ENCODE results near the gene ETNPPL.
A peak's percentile ranks its signal among the peaks of the same experiment; 100 is the strongest.

The ETNPPL gene

DNA sequence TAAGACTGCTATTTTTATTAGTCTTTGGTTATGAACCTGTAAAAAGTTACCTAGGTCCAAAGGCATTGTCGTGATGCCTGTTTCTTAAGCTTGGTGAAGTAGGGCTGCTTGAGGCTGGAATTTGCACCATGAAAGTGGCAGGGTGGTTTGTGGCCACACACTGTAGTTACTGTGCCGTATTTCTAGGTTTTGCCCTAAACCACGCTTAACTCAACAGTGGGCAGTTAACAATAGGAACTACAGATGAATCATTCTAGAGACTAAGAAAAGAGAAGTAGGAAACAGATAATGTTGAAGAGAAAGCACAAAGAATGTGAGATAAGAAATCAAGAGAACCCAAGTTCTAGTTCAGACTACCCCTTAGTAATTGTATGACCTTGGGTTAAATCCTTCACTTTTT is 11.5 kb downstream of the ETNPPL start:
- Histone ChIP-seq H3K79me2 (ENCODE audit: insufficient read depth, low read length) (no peaks in the 10 kb centered on the region), H3K9ac (ENCODE audit: low read depth, low read length) (no peak overlapping the region), H3K27me3 (ENCODE audit: insufficient read depth, low read length, poor library complexity) (no peaks in the 10 kb centered on the region), H3K4me1 (ENCODE audit: insufficient read depth, low read length) (peaks cover 5% of the 10 kb centered on the region), H3K4me3 (ENCODE audit: low read depth in 1 of 2, low read length in 2 of 2) (no peak overlapping the region), H3K36me3 (ENCODE audit: insufficient read depth, low read length) (no peaks in the 10 kb centered on the region), H3K4me2 (ENCODE audit: insufficient read depth, low read length) (no peak overlapping the region), H4K20me1 (ENCODE audit: insufficient read depth, low read length) (no peaks in the 10 kb centered on the region), H3K9me3 (ENCODE audit: insufficient read depth, low read length, severe bottlenecking) (no peaks in the 10 kb centered on the region), H2AFZ (ENCODE audit: low read depth, low read length) (no peak overlapping the region), H3K27ac (ENCODE audit: low read length) (no peak overlapping the region)
- DNase-seq = no peak
- TF ChIP-seq CTCF (IDR thresholded peaks at IDR 0.05; ENCODE audit: borderline replicate concordance, extremely low read depth, low read length, poor library complexity, severe bottlenecking) = no peak
- no peak for TF ChIP-seq EZH2 (IDR thresholded peaks at IDR 0.05; ENCODE audit: borderline replicate concordance, low read depth, low read length, severe bottlenecking)
- no peak; the same call in 2 of the 3 replicates for ATAC-seq (ENCODE audit: insufficient read depth, low read depth)

GRCh38 chr4:108749119-108749518 is 13.7 kb downstream of the ETNPPL start:
- no peak overlapping the region for H3K4me2 ChIP-seq (ENCODE audit: insufficient read depth, low read length)
- DNase-seq = no peak
- H4K20me1 ChIP-seq (ENCODE audit: insufficient read depth, low read length) = no peaks in the 10 kb centered on the region
- no peak overlapping the region for H3K27ac ChIP-seq (ENCODE audit: low read length)
- no peak overlapping the region for H3K4me3 ChIP-seq (ENCODE audit: low read depth in 1 of 2, low read length in 2 of 2)
- H3K79me2 ChIP-seq (ENCODE audit: insufficient read depth, low read length) = no peaks in the 10 kb centered on the region
- no peaks in the 10 kb centered on the region for H3K27me3 ChIP-seq (ENCODE audit: insufficient read depth, low read length, poor library complexity)
- no peak overlapping the region for H3K9ac ChIP-seq (ENCODE audit: low read depth, low read length)
- no peaks in the 10 kb centered on the region for H3K9me3 ChIP-seq (ENCODE audit: insufficient read depth, low read length, severe bottlenecking)
- no peak overlapping the region for H2AFZ ChIP-seq (ENCODE audit: low read depth, low read length)
- H3K36me3 ChIP-seq (ENCODE audit: insufficient read depth, low read length) = no peaks in the 10 kb centered on the region
- TF ChIP-seq EZH2 (IDR thresholded peaks at IDR 0.05; ENCODE audit: borderline replicate concordance, low read depth, low read length, severe bottlenecking) = no peak
- peak; percentile 13 for TF ChIP-seq CTCF (IDR thresholded peaks at IDR 0.05; ENCODE audit: borderline replicate concordance, extremely low read depth, low read length, poor library complexity, severe bottlenecking)
- ATAC-seq (ENCODE audit: insufficient read depth, low read depth) = no peak
- H3K4me1 ChIP-seq (ENCODE audit: insufficient read depth, low read length) = peaks cover 9% of the 10 kb centered on the region

- Histone ChIP-seq H2AFZ (ENCODE audit: low read depth, low read length) (no peak overlapping the region), H3K4me1 (ENCODE audit: insufficient read depth, low read length) (peaks cover 9% of the 10 kb centered on the region), H3K4me2 (ENCODE audit: insufficient read depth, low read length) (peak overlapping the region; percentile 33; the same call in 1 of the 2 replicates), H3K9ac (ENCODE audit: low read depth, low read length) (no peak overlapping the region), H3K79me2 (ENCODE audit: insufficient read depth, low read length) (no peaks in the 10 kb centered on the region), H3K27me3 (ENCODE audit: insufficient read depth, low read length, poor library complexity) (no peaks in the 10 kb centered on the region), H3K4me3 (ENCODE audit: low read depth in 1 of 2, low read length in 2 of 2) (no peak overlapping the region), H3K27ac (ENCODE audit: low read length) (no peak overlapping the region), H4K20me1 (ENCODE audit: insufficient read depth, low read length) (no peaks in the 10 kb centered on the region), H3K36me3 (ENCODE audit: insufficient read depth, low read length) (no peaks in the 10 kb centered on the region), H3K9me3 (ENCODE audit: insufficient read depth, low read length, severe bottlenecking) (no peaks in the 10 kb centered on the region)
- DNase-seq = peak; percentile 41
- TF ChIP-seq EZH2 (IDR thresholded peaks at IDR 0.05; ENCODE audit: borderline replicate concordance, low read depth, low read length, severe bottlenecking) = no peak
- TF ChIP-seq CTCF (IDR thresholded peaks at IDR 0.05; ENCODE audit: borderline replicate concordance, extremely low read depth, low read length, poor library complexity, severe bottlenecking) = no peak
- peak; percentile 88 for ATAC-seq (ENCODE audit: insufficient read depth, low read depth)
Measured at GRCh38 chr4:108746511-108746910, 16.3 kb downstream of the ETNPPL start.

GRCh38 chr4:108744307-108744706 is 18.5 kb downstream of the ETNPPL start:
- Histone ChIP-seq H3K9ac (ENCODE audit: low read depth, low read length) (no peak overlapping the region), H3K79me2 (ENCODE audit: insufficient read depth, low read length) (no peaks in the 10 kb centered on the region), H3K4me2 (ENCODE audit: insufficient read depth, low read length) (no peak overlapping the region), H4K20me1 (ENCODE audit: insufficient read depth, low read length) (no peaks in the 10 kb centered on the region), H3K27me3 (ENCODE audit: insufficient read depth, low read length, poor library complexity) (no peaks in the 10 kb centered on the region), H3K27ac (ENCODE audit: low read length) (no peak overlapping the region), H2AFZ (ENCODE audit: low read depth, low read length) (no peak overlapping the region), H3K36me3 (ENCODE audit: insufficient read depth, low read length) (no peaks in the 10 kb centered on the region), H3K4me1 (ENCODE audit: insufficient read depth, low read length) (peaks cover 9% of the 10 kb centered on the region), H3K4me3 (ENCODE audit: low read depth in 1 of 2, low read length in 2 of 2) (no peak overlapping the region), H3K9me3 (ENCODE audit: insufficient read depth, low read length, severe bottlenecking) (no peaks in the 10 kb centered on the region)
- no peak for DNase-seq
- no peak for TF ChIP-seq CTCF (IDR thresholded peaks at IDR 0.05; ENCODE audit: borderline replicate concordance, extremely low read depth, low read length, poor library complexity, severe bottlenecking)
- no peak for TF ChIP-seq EZH2 (IDR thresholded peaks at IDR 0.05; ENCODE audit: borderline replicate concordance, low read depth, low read length, severe bottlenecking)
- 0 out of 3 replicates have a peak, but pooled peaks have one; percentile 52 for ATAC-seq (ENCODE audit: insufficient read depth, low read depth)

All from DND-41 (cell line).